ENCODE measurements around the gene RPS6KC1. TPM values are rescaled to one million over a fixed set of nuclear protein-coding genes. Genes with fewer than 3 reads are reported as not detected.

Gene RPS6KC1
- total RNA-seq, 1 donor from 2014 or later: 16.7 TPM

GRCh38 chr1:213050745-213051126 is 305 bp upstream of the RPS6KC1 start:
- Mint-ChIP-seq H3K27ac (ENCODE audit: unreplicated experiment) (peak overlapping the region; percentile 90), H3K27me3 (ENCODE audit: low read depth) (peaks cover 7% of the 10 kb centered on the region), H3K4me3 (peak overlapping the region; percentile 93), H3K9me3 (peaks cover 14% of the 10 kb centered on the region), H3K36me3 (ENCODE audit: low read depth) (peaks cover 14% of the 10 kb centered on the region), H3K4me1 (peaks cover 29% of the 10 kb centered on the region)
- TF ChIP-seq CTCF (conservative IDR thresholded peaks at IDR 0.05): no peak
- no peak for DNase-seq (ENCODE audit: low read depth, low spot score)

GRCh38 chr1:213051881-213052202 is 801 bp downstream of the RPS6KC1 start:
- peaks cover 29% of the 10 kb centered on the region for H3K4me1 Mint-ChIP-seq
- no peak overlapping the region for H3K27ac Mint-ChIP-seq (ENCODE audit: unreplicated experiment)
- H3K4me3 Mint-ChIP-seq: peak overlapping the region; percentile 93

GRCh38 chr1:213053455-213053854 is 2.4 kb downstream of the RPS6KC1 start:
- peaks cover 4% of the 10 kb centered on the region for H3K27me3 Mint-ChIP-seq (ENCODE audit: low read depth)
- peaks cover 29% of the 10 kb centered on the region for H3K4me1 Mint-ChIP-seq
- TF ChIP-seq CTCF (conservative IDR thresholded peaks at IDR 0.05): no peak
- H3K27ac Mint-ChIP-seq (ENCODE audit: unreplicated experiment): no peak overlapping the region
- no peak for DNase-seq (ENCODE audit: low read depth, low spot score)
- H3K4me3 Mint-ChIP-seq: no peak overlapping the region
- peaks cover 11% of the 10 kb centered on the region for H3K9me3 Mint-ChIP-seq
- peaks cover 14% of the 10 kb centered on the region for H3K36me3 Mint-ChIP-seq (ENCODE audit: low read depth)

More at GRCh38 chr1:213051881-213052202, 801 bp downstream of the RPS6KC1 start:
- H3K9me3 Mint-ChIP-seq: peaks cover 14% of the 10 kb centered on the region
- H3K36me3 Mint-ChIP-seq (ENCODE audit: low read depth): peaks cover 14% of the 10 kb centered on the region
- H3K27me3 Mint-ChIP-seq (ENCODE audit: low read depth): peaks cover 7% of the 10 kb centered on the region
- DNase-seq (ENCODE audit: low read depth, low spot score): no peak
- no peak for TF ChIP-seq CTCF (conservative IDR thresholded peaks at IDR 0.05)

GRCh38 chr1:213054142-213054541 is 3.1 kb downstream of the RPS6KC1 start:
- peak overlapping the region; percentile 31 for H3K4me3 Mint-ChIP-seq
- H3K9me3 Mint-ChIP-seq: peaks cover 12% of the 10 kb centered on the region
- H3K27me3 Mint-ChIP-seq (ENCODE audit: low read depth): peaks cover 2% of the 10 kb centered on the region
- H3K4me1 Mint-ChIP-seq: peaks cover 25% of the 10 kb centered on the region
- TF ChIP-seq CTCF (conservative IDR thresholded peaks at IDR 0.05): no peak
- DNase-seq (ENCODE audit: low read depth, low spot score): no peak
- no peak overlapping the region for H3K27ac Mint-ChIP-seq (ENCODE audit: unreplicated experiment)
- peaks cover 14% of the 10 kb centered on the region for H3K36me3 Mint-ChIP-seq (ENCODE audit: low read depth)

- Mint-ChIP-seq H3K27ac (ENCODE audit: unreplicated experiment) (no peak overlapping the region), H3K27me3 (ENCODE audit: low read depth) (no peaks in the 10 kb centered on the region), H3K4me3 (peak overlapping the region; percentile 12), H3K9me3 (peaks cover 13% of the 10 kb centered on the region), H3K36me3 (ENCODE audit: low read depth) (peaks cover 13% of the 10 kb centered on the region), H3K4me1 (peaks cover 23% of the 10 kb centered on the region)
- no peak for DNase-seq (ENCODE audit: low read depth, low spot score)
- no peak for TF ChIP-seq CTCF (conservative IDR thresholded peaks at IDR 0.05)
These were observed 3.9 kb downstream of the RPS6KC1 start for GRCh38 chr1:213054733-213055591.

All from neural crest cell (in vitro differentiated cells).